GM12891 (cell line): ENCODE results near the gene ABAT.

ENCODE experiments used
- DNase-seq: peaks from one replicate; pipeline ENCODE4 v3.0.0; 2011; ENCODE audit warnings: low spot score; ENCODE audit not compliant: insufficient read length
- FAIRE-seq: peaks from 2 replicates; lab custom pipeline; 2011; peaks lifted over from hg19 to GRCh38; lab: Jason Lieb, UNC
- PAX5 ChIP-seq: IDR thresholded peaks from 2 replicates; pipeline ENCODE4 v1.6.1; 2011; ENCODE audit warnings: low read length, moderate library complexity, mild to moderate bottlenecking; ENCODE audit not compliant: insufficient read depth, severe bottlenecking
- POLR2A ChIP-seq: IDR thresholded peaks from 2 replicates; pipeline ENCODE4 v1.6.1; 2011; ENCODE audit warnings: low read depth, low read length, control low read depth
- POLR2AphosphoS5 ChIP-seq: IDR thresholded peaks from 2 replicates; pipeline ENCODE4 v1.6.1; 2011; ENCODE audit warnings: low read depth, low read length, control low read depth
- POU2F2 ChIP-seq: IDR thresholded peaks from 2 replicates; pipeline ENCODE4 v1.6.1; 2011; ENCODE audit warnings: low read depth, mild to moderate bottlenecking, control low read depth, low read length, moderate library complexity
- SPI1 ChIP-seq: IDR thresholded peaks from 2 replicates; pipeline ENCODE4 v1.6.1; 2011; ENCODE audit warnings: low read depth, low read length, control low read depth
- TAF1 ChIP-seq: IDR thresholded peaks from 2 replicates; pipeline ENCODE4 v1.6.1; 2011; ENCODE audit warnings: low read depth, low read length, control low read depth

ABAT gene

GRCh38 chr16:8756755-8757154, 82.3 kb downstream of the ABAT start:
- FAIRE-seq = no peak

GRCh38 chr16:8758022-8758421, 83.6 kb downstream of the ABAT start:
- DNase-seq = no peak
- FAIRE-seq = no peak
- TF ChIP-seq POLR2A = no peak
- no peak for TF ChIP-seq PAX5
- no peak for TF ChIP-seq SPI1
- no peak for TF ChIP-seq TAF1
- TF ChIP-seq POLR2AphosphoS5 = no peak
- no peak for TF ChIP-seq POU2F2

More at GRCh38 chr16:8756755-8757154, 82.3 kb downstream of the ABAT start:
- TF ChIP-seq POLR2AphosphoS5 = no peak
- TF ChIP-seq POU2F2 = no peak
- TF ChIP-seq PAX5 = no peak
- TF ChIP-seq TAF1 = no peak
- TF ChIP-seq SPI1 = no peak
- no peak for TF ChIP-seq POLR2A
- no peak for DNase-seq

- TF ChIP-seq POLR2A (no peak), TAF1 (no peak)
- FAIRE-seq (no peak), DNase-seq (no peak)
Observed at GRCh38 chr16:8760021-8760420, 85.6 kb downstream of the ABAT start.

DNA sequence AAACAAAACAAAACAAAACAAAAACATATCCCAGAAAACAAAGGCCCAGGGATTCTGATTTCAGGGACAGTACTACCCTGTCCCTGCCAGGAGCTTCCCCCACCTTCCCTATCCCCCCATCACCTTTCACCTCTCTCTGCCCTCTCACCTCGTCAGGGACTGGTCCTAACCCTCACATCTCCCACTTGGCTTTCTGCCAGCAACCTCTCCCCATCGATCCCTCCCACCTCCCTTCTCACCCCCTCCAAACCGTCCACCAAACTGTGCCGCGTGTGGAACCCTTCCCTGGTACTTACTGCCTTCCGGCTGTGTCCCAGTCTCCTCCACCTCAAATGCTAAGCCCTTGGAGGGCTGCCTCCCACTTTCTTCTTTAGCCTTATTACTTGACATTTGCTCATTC, 86.7 kb downstream of the ABAT start:
- no peak for FAIRE-seq
- DNase-seq = no peak
- no peak for TF ChIP-seq POLR2A
- TF ChIP-seq PAX5 = no peak
- no peak for TF ChIP-seq POU2F2
- no peak for TF ChIP-seq TAF1
- TF ChIP-seq SPI1 = no peak
- no peak for TF ChIP-seq POLR2AphosphoS5

DNA sequence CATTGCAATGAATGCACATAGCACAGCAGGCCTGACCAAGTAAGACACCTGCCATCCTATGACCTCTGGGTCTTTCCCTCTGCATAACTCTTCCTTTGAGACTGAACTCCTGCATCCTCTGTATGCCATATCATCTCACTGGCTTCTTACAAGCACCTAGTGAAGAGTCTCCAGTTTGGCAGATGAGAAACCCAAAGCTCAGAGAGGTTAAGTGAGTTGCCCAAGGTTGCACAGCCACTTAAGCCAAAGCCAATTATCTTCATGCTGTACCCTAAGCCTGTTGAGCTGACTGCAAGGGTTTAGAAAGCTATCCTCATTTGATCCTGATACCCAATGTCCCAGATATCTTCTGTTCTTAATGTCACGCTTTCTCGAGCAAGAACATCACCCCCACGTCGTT, 87.8 kb downstream of the ABAT start:
- DNase-seq (no peak), FAIRE-seq (no peak)
- TF ChIP-seq POLR2AphosphoS5 (no peak), POLR2A (no peak), PAX5 (no peak), SPI1 (no peak), POU2F2 (no peak), TAF1 (no peak)

DNA sequence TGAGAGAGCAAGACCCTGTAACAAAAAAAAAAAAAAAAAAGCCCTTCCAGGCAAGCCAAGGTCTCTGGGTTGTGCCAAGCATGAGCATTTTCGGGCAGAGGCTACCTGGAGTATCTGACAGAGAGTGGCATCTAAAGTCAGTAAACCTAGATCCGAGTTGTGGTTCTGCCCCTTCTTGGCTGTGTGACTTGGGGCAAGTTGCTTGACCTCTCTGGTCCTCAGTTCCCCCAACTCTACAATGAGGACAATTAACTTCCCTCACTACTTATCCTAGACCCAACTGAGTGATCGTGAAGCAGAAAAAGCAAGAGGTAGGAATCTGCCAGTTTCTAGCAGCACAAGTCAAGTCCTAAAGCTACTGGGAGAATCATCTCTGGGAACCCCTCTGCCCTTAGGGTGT, 88.7 kb downstream of the ABAT start:
- TF ChIP-seq SPI1 (no peak), PAX5 (no peak), POLR2AphosphoS5 (no peak), POU2F2 (no peak), TAF1 (no peak), POLR2A (no peak)
- no peak for FAIRE-seq
- DNase-seq = no peak

GRCh38 chr16:8763899-8764298, 89.5 kb downstream of the ABAT start:
- no peak for DNase-seq
- FAIRE-seq = no peak
- TF ChIP-seq PAX5 (no peak), POU2F2 (no peak), POLR2AphosphoS5 (no peak), POLR2A (no peak), SPI1 (no peak), TAF1 (no peak)

- FAIRE-seq (no peak), DNase-seq (no peak)
- TF ChIP-seq TAF1 = no peak
- no peak for TF ChIP-seq POU2F2
- no peak for TF ChIP-seq PAX5
- no peak for TF ChIP-seq POLR2A
- no peak for TF ChIP-seq SPI1
- TF ChIP-seq POLR2AphosphoS5 = no peak
Observed at GRCh38 chr16:8764525-8765250, 90.3 kb downstream of the ABAT start.

DNA sequence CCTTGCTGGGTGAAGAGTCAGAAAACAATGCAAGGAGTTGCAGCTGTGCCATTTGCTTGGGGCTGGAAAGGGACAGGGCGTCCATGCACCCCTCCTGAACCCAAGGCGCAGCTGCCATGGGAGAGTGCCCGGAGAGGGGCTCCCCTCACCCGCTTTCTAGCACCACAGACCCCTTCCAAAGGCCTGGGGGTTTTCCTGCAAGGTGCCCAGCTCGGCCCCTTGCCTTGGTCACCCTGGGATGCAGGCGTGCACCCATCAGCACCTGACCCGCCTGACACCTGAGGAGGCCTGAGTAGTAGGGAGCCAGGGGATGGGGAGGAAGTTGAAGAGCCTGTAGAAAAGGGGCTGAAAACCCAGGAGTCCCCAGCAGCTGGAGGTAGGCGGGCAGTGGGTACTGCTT, 92.8 kb downstream of the ABAT start:
- FAIRE-seq (no peak), DNase-seq (no peak)
- no peak for TF ChIP-seq SPI1
- no peak for TF ChIP-seq TAF1
- no peak for TF ChIP-seq POU2F2
- no peak for TF ChIP-seq POLR2A
- TF ChIP-seq PAX5 = no peak
- TF ChIP-seq POLR2AphosphoS5 = no peak
